ENCODE results near the gene MAK. TPM values are rescaled to one million over a fixed set of nuclear protein-coding genes. Genes with fewer than 3 reads are reported as not detected.

Gene MAK
- total RNA-seq, 2 donors from 2014 or later = 0.18 to 0.35 TPM

GRCh38 chr6:10877012-10877411, 38.7 kb upstream of the MAK start:
- Mint-ChIP-seq H3K36me3 (ENCODE audit: low read depth) (no peaks in the 10 kb centered on the region), H3K4me1 (peaks cover 3% of the 10 kb centered on the region), H3K27me3 (ENCODE audit: insufficient read depth) (peaks cover 45% of the 10 kb centered on the region), H3K4me3 (no peak overlapping the region), H3K27ac (no peak overlapping the region), H3K9me3 (no peaks in the 10 kb centered on the region)
- H3K4me1 ChIP-seq (ENCODE audit: control insufficient read depth, insufficient read depth, low read length) = no peaks in the 10 kb centered on the region
- no peak overlapping the region for H3K9ac ChIP-seq (ENCODE audit: extremely low read depth, low read length, poor library complexity, severe bottlenecking)
- H3K36me3 ChIP-seq (ENCODE audit: control insufficient read depth, insufficient read depth, low read length) = no peaks in the 10 kb centered on the region
- TF ChIP-seq CTCF (conservative IDR thresholded peaks at IDR 0.05) = no peak
- 93 to 100% methylated on average over 2 to 14 of the region's 14 CpGs for WGBS, 2 experiments (ENCODE audit: insufficient coverage in 1 of 2, insufficient read length in 1 of 2)
- peaks cover 58% of the 10 kb centered on the region for H3K27me3 ChIP-seq (ENCODE audit: control insufficient read depth, insufficient read depth, low read length, poor library complexity, severe bottlenecking)
- H3K9me3 ChIP-seq (ENCODE audit: control insufficient read depth, low read length) = no peaks in the 10 kb centered on the region
- H3K27ac ChIP-seq (ENCODE audit: low read depth, low read length) = no peak overlapping the region
- no peak for DNase-seq
- H3K4me3 ChIP-seq (ENCODE audit: low read length) = no peak overlapping the region

- Mint-ChIP-seq H3K36me3 (ENCODE audit: low read depth) (no peaks in the 10 kb centered on the region), H3K4me3 (no peak overlapping the region), H3K9me3 (no peaks in the 10 kb centered on the region), H3K27me3 (ENCODE audit: insufficient read depth) (peaks cover 25% of the 10 kb centered on the region), H3K4me1 (no peaks in the 10 kb centered on the region), H3K27ac (no peak overlapping the region)
- Histone ChIP-seq H3K9me3 (ENCODE audit: control insufficient read depth, low read length) (no peaks in the 10 kb centered on the region), H3K4me1 (ENCODE audit: control insufficient read depth, insufficient read depth, low read length) (no peaks in the 10 kb centered on the region), H3K27ac (ENCODE audit: low read depth, low read length) (no peak overlapping the region), H3K36me3 (ENCODE audit: control insufficient read depth, insufficient read depth, low read length) (no peaks in the 10 kb centered on the region), H3K4me3 (ENCODE audit: low read length) (no peak overlapping the region), H3K9ac (ENCODE audit: extremely low read depth, low read length, poor library complexity, severe bottlenecking) (no peak overlapping the region), H3K27me3 (ENCODE audit: control insufficient read depth, insufficient read depth, low read length, poor library complexity, severe bottlenecking) (peaks cover 38% of the 10 kb centered on the region)
- no peak for DNase-seq
- TF ChIP-seq CTCF (conservative IDR thresholded peaks at IDR 0.05) = no peak
- 81 to 88% methylated on average over 2 to 4 of the region's 4 CpGs for WGBS, 2 experiments (ENCODE audit: insufficient coverage in 1 of 2, insufficient read length in 1 of 2)
Measured at GRCh38 chr6:10875026-10875425, 36.7 kb upstream of the MAK start.

DNA sequence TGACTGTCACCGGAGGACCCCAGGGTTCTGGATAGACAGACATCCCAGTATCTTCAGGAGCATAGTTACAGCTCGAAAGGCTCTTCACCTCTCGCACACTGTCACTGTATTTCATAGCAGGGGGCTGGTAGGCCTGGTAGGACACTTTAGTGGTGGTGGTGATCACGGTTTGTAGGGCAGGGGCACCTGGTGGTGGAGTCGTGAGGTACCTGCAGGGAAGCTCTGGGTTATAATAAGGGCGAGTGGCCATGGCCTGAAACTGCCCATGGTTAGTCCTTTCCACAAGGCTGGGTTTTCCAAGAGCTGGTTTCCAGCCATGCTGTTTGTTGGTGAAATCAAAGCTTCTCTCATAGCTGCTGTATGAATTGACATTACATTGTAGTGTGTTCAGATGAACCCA, 35.9 kb upstream of the MAK start:
- Histone ChIP-seq H3K36me3 (ENCODE audit: control insufficient read depth, insufficient read depth, low read length) (no peaks in the 10 kb centered on the region), H3K9ac (ENCODE audit: extremely low read depth, low read length, poor library complexity, severe bottlenecking) (no peak overlapping the region), H3K27me3 (ENCODE audit: control insufficient read depth, insufficient read depth, low read length, poor library complexity, severe bottlenecking) (peaks cover 30% of the 10 kb centered on the region), H3K27ac (ENCODE audit: low read depth, low read length) (no peak overlapping the region), H3K4me3 (ENCODE audit: low read length) (no peak overlapping the region), H3K4me1 (ENCODE audit: control insufficient read depth, insufficient read depth, low read length) (no peaks in the 10 kb centered on the region), H3K9me3 (ENCODE audit: control insufficient read depth, low read length) (no peaks in the 10 kb centered on the region)
- Mint-ChIP-seq H3K9me3 (no peaks in the 10 kb centered on the region), H3K4me1 (no peaks in the 10 kb centered on the region), H3K4me3 (no peak overlapping the region), H3K27ac (no peak overlapping the region), H3K27me3 (ENCODE audit: insufficient read depth) (peaks cover 17% of the 10 kb centered on the region), H3K36me3 (ENCODE audit: low read depth) (no peaks in the 10 kb centered on the region)
- DNase-seq = peak; percentile 49
- 87 to 92% methylated on average over 4 to 6 of the region's 6 CpGs for WGBS, 2 experiments (ENCODE audit: insufficient coverage in 1 of 2, insufficient read length in 1 of 2)
- TF ChIP-seq CTCF (conservative IDR thresholded peaks at IDR 0.05) = peak; percentile 46
